Neural cell (in vitro differentiated cells): ENCODE results near the gene FLYWCH1. TPM values are rescaled to one million over a fixed set of nuclear protein-coding genes. Genes with fewer than 3 reads are reported as not detected.

Experiments
- H2AFZ ChIP-seq: fragments of 200-600, 300-800 bp; sonication (generic), shearing (Covaris generic); 2 replicates; pipeline ENCODE4 v1.6.0; 2014; ENCODE audit warnings: low read depth, mild to moderate bottlenecking, antibody characterized with exemption, low read length, moderate library complexity
- H3F3A ChIP-seq: fragments of 200-600 bp; shearing (Covaris generic); 2 replicates; pipeline ENCODE4 v1.6.1; 2016; ENCODE audit warnings: mild to moderate bottlenecking, moderate library complexity, mixed read lengths, antibody characterized with exemption, low read length; ENCODE audit not compliant: insufficient read depth, poor library complexity, severe bottlenecking
- H3K27ac ChIP-seq: fragments of 200-600, 300-800 bp; sonication (generic), shearing (Covaris generic); 2 replicates; pipeline ENCODE4 v1.5.1; 2014; ENCODE audit warnings: mild to moderate bottlenecking, low read length, moderate library complexity
- H3K27me3 ChIP-seq: fragments of 300-800, 200-600 bp; sonication (generic), shearing (Covaris generic); 2 replicates; pipeline ENCODE4 v1.6.0; 2014; ENCODE audit warnings: mild to moderate bottlenecking, low read depth, low read length, moderate library complexity; ENCODE audit not compliant: insufficient read depth
- H3K36me3 ChIP-seq: fragments of 300-800, 200-600 bp; sonication (generic), shearing (Covaris generic); 2 replicates; pipeline ENCODE4 v1.5.1; 2014; ENCODE audit warnings: mild to moderate bottlenecking, antibody characterized with exemption, low read length, moderate library complexity; ENCODE audit not compliant: insufficient read depth
- H3K4me2 ChIP-seq: fragments of 300-800, 200-600 bp; sonication (generic), shearing (Covaris generic); 2 replicates; pipeline ENCODE4 v1.6.0; 2014; ENCODE audit warnings: mild to moderate bottlenecking, low read length
- H3K4me3 ChIP-seq: fragments of 300-800, 200-600 bp; sonication (generic), shearing (Covaris generic); 2 replicates; pipeline ENCODE4 v1.5.1; 2014; ENCODE audit warnings: mild to moderate bottlenecking, low read length, moderate library complexity
- H3K79me2 ChIP-seq: fragments of 200-600 bp; shearing (Covaris generic); replicated peaks from 2 replicates; pipeline ENCODE4 v1.6.0; 2014; ENCODE audit warnings: mild to moderate bottlenecking, low read length, moderate library complexity; ENCODE audit not compliant: insufficient read depth
- H3K9ac ChIP-seq: fragments of 300-800, 200-600 bp; sonication (generic), shearing (Covaris generic); 2 replicates; pipeline ENCODE4 v1.6.1; 2016; ENCODE audit warnings: mild to moderate bottlenecking, low read length, mixed read lengths
- H3K9me2 ChIP-seq: fragments of 200-600 bp; shearing (Covaris generic); 2 replicates; pipeline ENCODE4 v1.6.1; 2016; ENCODE audit warnings: mild to moderate bottlenecking, low read length, mixed read lengths; ENCODE audit not compliant: insufficient read depth
- H3K9me3 ChIP-seq: fragments of 200-600, 300-800 bp; sonication (generic), shearing (Covaris generic); 2 replicates; pipeline ENCODE4 v1.6.1; 2016; ENCODE audit warnings: mild to moderate bottlenecking, mixed run types, low read length, moderate library complexity, mixed read lengths
- H4K20me1 ChIP-seq: fragments of 200-600 bp; shearing (Covaris generic); 2 replicates; pipeline ENCODE4 v1.6.1; 2016; ENCODE audit warnings: mild to moderate bottlenecking, mixed run types; ENCODE audit not compliant: insufficient read depth
- CTCF ChIP-seq: fragments of 450-650 bp; IDR thresholded peaks from 2 replicates; pipeline ENCODE4 v1.5.1; 2014; ENCODE audit warnings: antibody characterized with exemption, mild to moderate bottlenecking, moderate library complexity; ENCODE audit not compliant: poor library complexity, severe bottlenecking
- EP300 ChIP-seq: fragments of 450-650 bp; conservative IDR thresholded peaks from 2 replicates; pipeline ENCODE4 v1.6.1; 2014; ENCODE audit warnings: antibody characterized with exemption, mild to moderate bottlenecking, moderate library complexity; ENCODE audit not compliant: poor library complexity, severe bottlenecking
- EZH2 ChIP-seq: fragments of 200-600, 300-800 bp; shearing (Covaris generic), sonication (generic); IDR thresholded peaks from 2 replicates; pipeline ENCODE4 v1.6.1; 2014; ENCODE audit warnings: antibody characterized with exemption, low read length, borderline replicate concordance, mild to moderate bottlenecking; ENCODE audit not compliant: insufficient read depth, poor library complexity, severe bottlenecking
- MXI1 ChIP-seq: fragments of 450-650 bp; conservative IDR thresholded peaks from 2 replicates; pipeline ENCODE4 v1.6.1; 2014; ENCODE audit warnings: antibody characterized with exemption, mild to moderate bottlenecking; ENCODE audit not compliant: poor library complexity, severe bottlenecking
- POLR2AphosphoS5 ChIP-seq: IDR thresholded peaks from 2 replicates; pipeline ENCODE4 v1.6.1; 2012
- RAD21 ChIP-seq: fragments of 450-650 bp; conservative IDR thresholded peaks from 2 replicates; pipeline ENCODE4 v1.6.1; 2014; ENCODE audit warnings: antibody characterized with exemption, mild to moderate bottlenecking, moderate library complexity
- REST ChIP-seq: IDR thresholded peaks from 2 replicates; pipeline ENCODE4 v1.6.1; 2012; ENCODE audit warnings: borderline replicate concordance
- SMC3 ChIP-seq: fragments of 450-650 bp; conservative IDR thresholded peaks from 2 replicates; pipeline ENCODE4 v1.6.1; 2014; ENCODE audit warnings: antibody characterized with exemption, mild to moderate bottlenecking, moderate library complexity; ENCODE audit not compliant: poor library complexity
- TAF1 ChIP-seq: IDR thresholded peaks from 2 replicates; pipeline ENCODE4 v1.6.1; 2012; ENCODE audit warnings: low read depth
- polyA plus RNA-seq: library from polyadenylated mRNA; depleted of rRNA; stranded (reverse); fragments of >200 nt; gene quantifications from 2 replicates; pipeline ENCODE4 v1.2.3, GENCODE V29; 2014

Gene FLYWCH1
- polyA plus RNA-seq, 1 donor from 2014 or later: 33.0 TPM

- Histone ChIP-seq H3K9me3 (no peaks in the 10 kb centered on the region), H3K27ac (no peak overlapping the region), H4K20me1 (no peaks in the 10 kb centered on the region), H3K27me3 (no peaks in the 10 kb centered on the region), H3K9ac (no peak overlapping the region), H3K4me2 (no peak overlapping the region), H2AFZ (no peak overlapping the region), H3K36me3 (no peaks in the 10 kb centered on the region), H3K9me2 (no peaks in the 10 kb centered on the region), H3K79me2 (no peaks in the 10 kb centered on the region), H3K4me3 (no peak overlapping the region), H3F3A (no peaks in the 10 kb centered on the region)
- TF ChIP-seq CTCF (no peak), MXI1 (no peak), REST (no peak), POLR2AphosphoS5 (no peak), TAF1 (no peak), SMC3 (no peak), RAD21 (no peak), EZH2 (no peak), EP300 (no peak)
Measured at GRCh38 chr16:2895813-2896212, 15.9 kb upstream of the FLYWCH1 start.

- Histone ChIP-seq H3K36me3 (no peaks in the 10 kb centered on the region), H3K4me3 (no peak overlapping the region), H3K9me2 (no peaks in the 10 kb centered on the region), H3K4me2 (no peak overlapping the region), H3K79me2 (no peaks in the 10 kb centered on the region), H3K9ac (no peak overlapping the region), H3K27me3 (no peaks in the 10 kb centered on the region), H4K20me1 (no peaks in the 10 kb centered on the region), H3F3A (no peaks in the 10 kb centered on the region), H3K9me3 (no peaks in the 10 kb centered on the region), H3K27ac (no peak overlapping the region), H2AFZ (no peak overlapping the region)
- TF ChIP-seq TAF1 (no peak), EP300 (no peak), EZH2 (no peak), CTCF (no peak), SMC3 (no peak), REST (no peak)
Measured at GRCh38 chr16:2896480-2897010, 15.2 kb upstream of the FLYWCH1 start.
